ENCODE results near the gene OTOF. TPM values are rescaled to one million over a fixed set of nuclear protein-coding genes. Genes with fewer than 3 reads are reported as not detected.

OTOF gene
- polyA plus RNA-seq, 2 donors, result 0.04 to 0.20 TPM

GRCh38 chr2:26455037-26455669 lies 22.8 kb downstream of the OTOF start:
- no peak overlapping the region for H3K27ac ChIP-seq (ENCODE audit: low read depth in 2 of 2, low read length in 1 of 2)
- H3K27me3 ChIP-seq (ENCODE audit: control insufficient read depth in 1 of 2, insufficient read depth in 2 of 2, low read length in 2 of 2), result no peaks in the 10 kb centered on the region
- H3K4me3 ChIP-seq (ENCODE audit: low read depth in 1 of 2, low read length in 2 of 2), result no peak overlapping the region
- peaks cover 2 to 3% of the 10 kb centered on the region in 2 donors for H3K4me1 ChIP-seq (ENCODE audit: control insufficient read depth in 2 of 2, insufficient read depth in 2 of 2, low read length in 1 of 2)
- H3K36me3 ChIP-seq (ENCODE audit: control insufficient read depth in 2 of 2, insufficient read depth in 2 of 2, low read length in 1 of 2), result no peaks in the 10 kb centered on the region
- H3K9me3 ChIP-seq (ENCODE audit: control insufficient read depth in 2 of 2, insufficient read depth in 1 of 2, low read depth in 1 of 2, low read length in 1 of 2), result no peaks in the 10 kb centered on the region
- WGBS, 2 donors, result 80 to 81% methylated on average over 11 of the region's 11 CpGs

- Histone ChIP-seq H3K9me3 (ENCODE audit: control insufficient read depth in 2 of 2, insufficient read depth in 1 of 2, low read depth in 1 of 2, low read length in 1 of 2) (no peaks in the 10 kb centered on the region), H3K36me3 (ENCODE audit: control insufficient read depth in 2 of 2, insufficient read depth in 2 of 2, low read length in 1 of 2) (no peaks in the 10 kb centered on the region), H3K4me1 (ENCODE audit: control insufficient read depth in 2 of 2, insufficient read depth in 2 of 2, low read length in 1 of 2) (peaks cover 2 to 3% of the 10 kb centered on the region in 2 donors), H3K4me3 (ENCODE audit: low read depth in 1 of 2, low read length in 2 of 2) (no peak overlapping the region), H3K27ac (ENCODE audit: low read depth in 2 of 2, low read length in 1 of 2) (no peak overlapping the region), H3K27me3 (ENCODE audit: control insufficient read depth in 1 of 2, insufficient read depth in 2 of 2, low read length in 2 of 2) (no peaks in the 10 kb centered on the region)
- 89 to 93% methylated on average over 10 of the region's 10 CpGs for WGBS, 2 donors
Observed at GRCh38 chr2:26454561-26455001, 23.3 kb downstream of the OTOF start.

- 86 to 88% methylated on average over 11 of the region's 11 CpGs for WGBS, 2 donors
- Histone ChIP-seq H3K4me3 (ENCODE audit: low read depth in 1 of 2, low read length in 2 of 2) (no peak overlapping the region), H3K27me3 (ENCODE audit: control insufficient read depth in 1 of 2, insufficient read depth in 2 of 2, low read length in 2 of 2) (no peaks in the 10 kb centered on the region), H3K4me1 (ENCODE audit: control insufficient read depth in 2 of 2, insufficient read depth in 2 of 2, low read length in 1 of 2) (peaks cover 2 to 3% of the 10 kb centered on the region in 2 donors), H3K27ac (ENCODE audit: low read depth in 2 of 2, low read length in 1 of 2) (no peak overlapping the region), H3K36me3 (ENCODE audit: control insufficient read depth in 2 of 2, insufficient read depth in 2 of 2, low read length in 1 of 2) (no peaks in the 10 kb centered on the region), H3K9me3 (ENCODE audit: control insufficient read depth in 2 of 2, insufficient read depth in 1 of 2, low read depth in 1 of 2, low read length in 1 of 2) (no peaks in the 10 kb centered on the region)
Observed at GRCh38 chr2:26453421-26454329, 24.2 kb downstream of the OTOF start.

GRCh38 chr2:26451700-26452099 lies 26.2 kb downstream of the OTOF start:
- WGBS, 2 donors, result 97 to 98% methylated on average over 1 of the region's 1 CpG
- Histone ChIP-seq H3K27me3 (ENCODE audit: control insufficient read depth in 1 of 2, insufficient read depth in 2 of 2, low read length in 2 of 2) (no peaks in the 10 kb centered on the region), H3K9me3 (ENCODE audit: control insufficient read depth in 2 of 2, insufficient read depth in 1 of 2, low read depth in 1 of 2, low read length in 1 of 2) (no peaks in the 10 kb centered on the region), H3K4me3 (ENCODE audit: low read depth in 1 of 2, low read length in 2 of 2) (no peak overlapping the region), H3K36me3 (ENCODE audit: control insufficient read depth in 2 of 2, insufficient read depth in 2 of 2, low read length in 1 of 2) (no peaks in the 10 kb centered on the region), H3K27ac (ENCODE audit: low read depth in 2 of 2, low read length in 1 of 2) (no peak overlapping the region), H3K4me1 (ENCODE audit: control insufficient read depth in 2 of 2, insufficient read depth in 2 of 2, low read length in 1 of 2) (peaks cover 2 to 3% of the 10 kb centered on the region in 2 donors)

DNA sequence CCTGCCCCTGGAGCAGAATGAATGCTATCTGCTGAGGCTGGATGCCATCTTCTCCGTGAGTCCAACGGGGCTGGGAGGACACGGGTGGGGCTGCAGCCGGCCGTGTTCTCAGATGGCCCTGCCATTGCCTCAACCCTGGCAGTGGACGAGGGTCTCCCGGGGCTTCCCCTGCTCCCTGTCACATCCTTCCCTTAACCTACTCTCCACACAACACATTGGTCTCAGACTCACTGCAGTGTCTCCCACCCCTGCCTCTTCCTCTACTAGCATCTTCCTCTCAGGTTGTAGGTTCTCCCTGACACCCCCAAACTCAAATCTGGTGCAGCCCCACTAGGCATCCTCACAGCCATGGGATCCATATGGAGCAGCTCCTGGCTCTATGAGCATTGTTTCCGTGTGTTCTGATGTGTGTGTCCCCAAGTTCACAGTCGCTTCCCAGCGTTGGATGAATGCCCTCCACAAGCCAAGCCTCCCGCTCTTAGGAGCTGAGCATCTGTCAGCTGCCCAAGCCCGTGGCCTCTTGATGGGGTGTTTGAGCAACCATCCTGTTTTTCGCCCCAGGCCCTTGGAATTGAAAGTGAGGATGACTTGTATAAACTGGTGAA lies 27.8 kb downstream of the OTOF start:
- no peaks in the 10 kb centered on the region for H3K36me3 ChIP-seq (ENCODE audit: control insufficient read depth in 2 of 2, insufficient read depth in 2 of 2, low read length in 1 of 2)
- H3K9me3 ChIP-seq (ENCODE audit: control insufficient read depth in 2 of 2, insufficient read depth in 1 of 2, low read depth in 1 of 2, low read length in 1 of 2), result no peaks in the 10 kb centered on the region
- no peak overlapping the region for H3K4me3 ChIP-seq (ENCODE audit: low read depth in 1 of 2, low read length in 2 of 2)
- H3K27me3 ChIP-seq (ENCODE audit: control insufficient read depth in 1 of 2, insufficient read depth in 2 of 2, low read length in 2 of 2), result no peaks in the 10 kb centered on the region
- 83 to 87% methylated on average over 13 of the region's 13 CpGs for WGBS, 2 donors
- no peaks in the 10 kb centered on the region for H3K4me1 ChIP-seq (ENCODE audit: control insufficient read depth in 2 of 2, insufficient read depth in 2 of 2, low read length in 1 of 2)
- no peak overlapping the region for H3K27ac ChIP-seq (ENCODE audit: low read depth in 2 of 2, low read length in 1 of 2)

DNA sequence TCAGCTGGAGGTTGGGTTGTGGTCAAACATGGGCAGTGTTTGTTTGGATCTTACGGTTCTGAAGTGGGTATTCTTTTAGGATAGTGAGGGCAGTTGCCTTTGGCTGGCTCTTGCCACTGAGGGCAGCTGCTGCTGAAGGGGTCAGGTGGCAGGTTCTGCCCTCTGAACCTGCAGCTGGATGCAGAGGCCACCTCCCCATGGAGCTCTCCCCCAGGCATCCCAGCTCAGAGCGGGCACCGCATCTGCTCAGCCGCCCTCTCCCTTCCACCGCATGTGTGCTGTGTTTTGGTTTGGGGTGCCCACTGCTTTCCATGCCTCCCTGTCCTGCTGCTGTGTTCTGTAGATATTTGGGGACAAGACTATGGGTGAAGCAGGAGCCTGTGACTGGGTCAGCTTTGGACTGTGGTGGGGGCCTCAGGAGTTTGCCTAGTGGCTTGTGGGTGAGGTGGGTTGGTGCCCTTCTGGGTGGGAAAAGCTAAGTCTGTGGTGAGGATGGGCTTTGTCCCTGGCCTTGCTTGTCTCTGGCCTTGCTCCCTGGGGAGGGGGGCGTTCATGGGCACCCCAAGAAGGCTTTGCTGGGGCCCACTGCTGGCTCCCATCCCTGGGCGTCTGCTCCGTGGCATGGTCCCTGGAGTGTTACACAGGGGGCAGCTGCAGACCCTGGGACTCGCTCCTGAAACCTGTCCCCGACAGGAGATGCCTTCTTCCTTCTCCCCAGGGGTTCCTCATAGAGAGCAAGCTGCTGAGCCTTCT lies 28.5 kb downstream of the OTOF start:
- WGBS, 2 donors, result 90 to 94% methylated on average over 10 of the region's 10 CpGs
- no peaks in the 10 kb centered on the region for H3K36me3 ChIP-seq (ENCODE audit: control insufficient read depth in 2 of 2, insufficient read depth in 2 of 2, low read length in 1 of 2)
- no peaks in the 10 kb centered on the region for H3K27me3 ChIP-seq (ENCODE audit: control insufficient read depth in 1 of 2, insufficient read depth in 2 of 2, low read length in 2 of 2)

GRCh38 chr2:26448651-26449050 lies 29.3 kb downstream of the OTOF start:
- Histone ChIP-seq H3K36me3 (ENCODE audit: control insufficient read depth in 2 of 2, insufficient read depth in 2 of 2, low read length in 1 of 2) (no peaks in the 10 kb centered on the region), H3K4me3 (ENCODE audit: low read depth in 1 of 2, low read length in 2 of 2) (no peak overlapping the region)
- WGBS, 2 donors, result 94% methylated on average over 9 of the region's 9 CpGs

More for the DNA sequence above, 28.5 kb downstream of the OTOF start:
- H3K4me3 ChIP-seq (ENCODE audit: low read depth in 1 of 2, low read length in 2 of 2), result no peak overlapping the region
- no peaks in the 10 kb centered on the region for H3K4me1 ChIP-seq (ENCODE audit: control insufficient read depth in 2 of 2, insufficient read depth in 2 of 2, low read length in 1 of 2)
- H3K9me3 ChIP-seq (ENCODE audit: control insufficient read depth in 2 of 2, insufficient read depth in 1 of 2, low read depth in 1 of 2, low read length in 1 of 2), result no peaks in the 10 kb centered on the region
- H3K27ac ChIP-seq (ENCODE audit: low read depth in 2 of 2, low read length in 1 of 2), result no peak overlapping the region

DNA sequence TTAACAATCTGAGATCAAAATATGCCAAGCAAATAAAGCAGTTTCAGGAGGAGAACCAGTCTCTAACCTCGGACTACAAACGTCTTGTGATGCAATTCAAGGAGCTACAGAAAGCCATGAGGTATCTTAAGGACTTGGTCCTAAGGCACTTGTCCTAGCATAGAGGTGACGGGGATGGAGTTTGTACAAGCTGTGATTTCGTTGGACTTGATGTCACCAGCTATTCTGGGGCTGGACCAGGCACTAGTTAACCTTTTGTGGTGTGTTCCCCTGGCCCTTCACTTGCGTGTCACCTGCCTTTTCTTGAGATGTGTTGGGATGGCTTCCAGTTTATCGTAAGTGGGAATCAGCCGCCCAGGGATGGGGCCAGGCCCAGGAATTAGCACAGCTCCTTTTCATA lies 33.7 kb downstream of the OTOF start:
- H3K9me3 ChIP-seq (ENCODE audit: control insufficient read depth in 2 of 2, insufficient read depth in 1 of 2, low read depth in 1 of 2, low read length in 1 of 2), result no peaks in the 10 kb centered on the region
- no peaks in the 10 kb centered on the region for H3K4me1 ChIP-seq (ENCODE audit: control insufficient read depth in 2 of 2, insufficient read depth in 2 of 2, low read length in 1 of 2)
- H3K36me3 ChIP-seq (ENCODE audit: control insufficient read depth in 2 of 2, insufficient read depth in 2 of 2, low read length in 1 of 2), result no peaks in the 10 kb centered on the region
- 84 to 86% methylated on average over 7 of the region's 7 CpGs for WGBS, 2 donors
- H3K4me3 ChIP-seq (ENCODE audit: low read depth in 1 of 2, low read length in 2 of 2), result no peak overlapping the region
- H3K27ac ChIP-seq (ENCODE audit: low read depth in 2 of 2, low read length in 1 of 2), result no peak overlapping the region
- no peaks in the 10 kb centered on the region for H3K27me3 ChIP-seq (ENCODE audit: control insufficient read depth in 1 of 2, insufficient read depth in 2 of 2, low read length in 2 of 2)

More at GRCh38 chr2:26448651-26449050, 29.3 kb downstream of the OTOF start:
- Histone ChIP-seq H3K27ac (ENCODE audit: low read depth in 2 of 2, low read length in 1 of 2) (no peak overlapping the region), H3K9me3 (ENCODE audit: control insufficient read depth in 2 of 2, insufficient read depth in 1 of 2, low read depth in 1 of 2, low read length in 1 of 2) (no peaks in the 10 kb centered on the region), H3K4me1 (ENCODE audit: control insufficient read depth in 2 of 2, insufficient read depth in 2 of 2, low read length in 1 of 2) (no peaks in the 10 kb centered on the region), H3K27me3 (ENCODE audit: control insufficient read depth in 1 of 2, insufficient read depth in 2 of 2, low read length in 2 of 2) (no peaks in the 10 kb centered on the region)

- WGBS, 2 donors, result 71 to 72% methylated on average over 3 of the region's 3 CpGs
Observed at GRCh38 chr2:26442707-26443106, 35.2 kb downstream of the OTOF start.

More at GRCh38 chr2:26442707-26443106, 35.2 kb downstream of the OTOF start:
- Histone ChIP-seq H3K27me3 (ENCODE audit: control insufficient read depth in 1 of 2, insufficient read depth in 2 of 2, low read length in 2 of 2) (no peaks in the 10 kb centered on the region), H3K4me1 (ENCODE audit: control insufficient read depth in 2 of 2, insufficient read depth in 2 of 2, low read length in 1 of 2) (no peaks in the 10 kb centered on the region), H3K9me3 (ENCODE audit: control insufficient read depth in 2 of 2, insufficient read depth in 1 of 2, low read depth in 1 of 2, low read length in 1 of 2) (no peaks in the 10 kb centered on the region), H3K4me3 (ENCODE audit: low read depth in 1 of 2, low read length in 2 of 2) (no peak overlapping the region), H3K36me3 (ENCODE audit: control insufficient read depth in 2 of 2, insufficient read depth in 2 of 2, low read length in 1 of 2) (no peaks in the 10 kb centered on the region), H3K27ac (ENCODE audit: low read depth in 2 of 2, low read length in 1 of 2) (no peak overlapping the region)
